Lung (tissue), 12 donors: ENCODE results near the gene KRTAP22-1. TPM values are rescaled to one million over a fixed set of nuclear protein-coding genes. Genes with fewer than 3 reads are reported as not detected.

Experiments
- ATAC-seq: fragments of 200-7000 bp; cut with Tn5 transposase; one replicate; pipeline ENCODE4 v1.9.1; 2020; ENCODE audit warnings: moderate number of reproducible peaks; ENCODE audit not compliant: insufficient read depth, low FRiP score
- DNase-seq, 3 donors: peaks; one replicate each; pipeline ENCODE4 v3.0.0-alpha.2; 2013 to 2017
- H3K27ac ChIP-seq, 2 donors: one replicate each; pipeline ENCODE4 v1.5.1; 2013; ENCODE audit warnings: mild to moderate bottlenecking in 2 of 2, moderate library complexity in 2 of 2, control low read depth in 1 of 2, inconsistent platforms in 1 of 2, low read depth in 1 of 2, low read length in 1 of 2
- H3K27me3 ChIP-seq, 3 donors: one replicate each; pipeline ENCODE4 v1.5.1; 2013; ENCODE audit warnings: low read length in 2 of 3; ENCODE audit not compliant: control insufficient read depth in 3 of 3, insufficient read depth in 3 of 3
- H3K36me3 ChIP-seq, 4 donors: one replicate each; pipeline ENCODE4 v1.5.1; 2013; ENCODE audit warnings: low read length in 4 of 4, mild to moderate bottlenecking in 1 of 4, moderate library complexity in 1 of 4; ENCODE audit not compliant: control insufficient read depth in 4 of 4, insufficient read depth in 4 of 4
- H3K4me1 ChIP-seq, 5 donors: one replicate each; pipeline ENCODE4 v1.5.1; 2013; ENCODE audit warnings: low read length in 5 of 5, mild to moderate bottlenecking in 2 of 5, moderate library complexity in 1 of 5; ENCODE audit not compliant: control insufficient read depth in 5 of 5, insufficient read depth in 5 of 5
- H3K4me3 ChIP-seq: one replicate; pipeline ENCODE4 v1.5.1; 2013; ENCODE audit warnings: mild to moderate bottlenecking, control low read depth, moderate library complexity
- H3K9ac ChIP-seq, 2 donors: one replicate each; pipeline ENCODE4 v1.5.1; 2013; ENCODE audit warnings: low read length in 2 of 2, control low read depth in 1 of 2; ENCODE audit not compliant: insufficient read depth in 1 of 2
- H3K9me3 ChIP-seq, 4 donors: one replicate each; pipeline ENCODE4 v1.5.1; 2013; ENCODE audit warnings: low read length in 3 of 4, mild to moderate bottlenecking in 1 of 4, moderate library complexity in 1 of 4; ENCODE audit not compliant: control insufficient read depth in 4 of 4, insufficient read depth in 3 of 4
- WGBS, 2 donors: extraction: QIAGEN DNeasy Blood & Tissue Kit; methylation state at CpG; one replicate each; pipeline ENCODE4 v1.1.7; 2013; 5-methylcytosine and 5-hydroxymethylcytosine counted together
- polyA plus RNA-seq, 2 donors: library from polyadenylated mRNA; stranded (reverse); fragments of 200-250 nt; gene quantifications; one replicate each; pipeline ENCODE4 v1.2.1, GENCODE V29; 2013
- total RNA-seq, 2 donors: library from RNA; depleted of rRNA in 1 of 2; stranded (reverse); fragments of >200 nt in 1 of 2; gene quantifications; one replicate each; pipeline ENCODE4 v1.2.1, GENCODE V29; 2014 to 2021
- TF ChIP-seq, protein P1 (sequence below): IDR thresholded peaks from 2 replicates; pipeline ENCODE4 v1.5.1; 2012; ENCODE audit warnings: mild to moderate bottlenecking; ENCODE audit errors: control extremely low read depth, extremely low read depth
- donor health status: control.
- donor health status: control.
- donor health status: Bipolar disorder and iron deficiency.
- donor health status: healthy.
- donor health status: DM: yes; HTN: yes; CAD: no.

Gene KRTAP22-1
- total and polyA plus RNA-seq, 4 donors: not detected

DNA sequence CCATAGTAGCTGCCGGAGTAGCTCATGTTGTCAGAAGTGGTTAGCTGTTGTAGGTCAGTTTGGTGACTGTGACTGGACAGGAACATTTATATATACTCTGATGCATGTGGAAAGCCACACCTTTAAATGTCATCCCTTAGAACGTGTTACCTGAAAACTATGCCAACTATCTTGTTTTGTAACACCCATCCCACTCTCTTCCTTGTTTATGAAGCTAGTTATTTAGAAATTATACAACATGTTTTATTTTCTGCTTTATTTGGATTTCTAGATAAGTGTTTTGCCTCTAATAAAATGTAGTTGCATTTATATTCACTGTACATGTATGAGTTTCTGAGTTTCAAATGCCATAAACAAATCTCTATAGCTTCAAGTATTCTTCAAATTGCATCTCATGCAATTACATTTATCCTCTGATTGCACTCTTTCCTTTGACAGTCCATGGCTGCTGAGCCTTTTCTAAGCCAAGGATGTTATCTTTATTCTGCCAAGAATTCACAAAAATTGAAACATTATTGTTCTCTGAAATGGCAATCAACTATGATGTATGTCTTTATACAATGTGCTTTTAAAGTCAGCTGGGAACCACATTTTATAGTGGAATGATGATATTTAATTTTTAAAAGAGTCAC is 39.5 kb upstream of the KRTAP22-1 start, which contains the start of gene KRTAP19-7:
Gene KRTAP19-7, minus strand, starts transcription at position 51 of the 632 bp plus-strand sequence. Its CDS starts 25 bp downstream, at position 26.
- Histone ChIP-seq H3K27me3 (no peaks in the 10 kb centered on the region), H3K9ac (no peak within 1 kb of the TSS), H3K4me1 (peaks cover 0 to 2% (median 0%) of the 10 kb centered on the region in 5 donors), H3K36me3 (no peaks in the 10 kb centered on the region), H3K27ac (no peak within 1 kb of the TSS), H3K9me3 (no peaks in the 10 kb centered on the region), H3K4me3 (no peak within 1 kb of the TSS)
- DNase-seq (no peak), ATAC-seq (no peak)
- WGBS, 2 donors: 65% methylated on average over 2 of the region's 2 CpGs
- TF ChIP-seq, protein P1, sequence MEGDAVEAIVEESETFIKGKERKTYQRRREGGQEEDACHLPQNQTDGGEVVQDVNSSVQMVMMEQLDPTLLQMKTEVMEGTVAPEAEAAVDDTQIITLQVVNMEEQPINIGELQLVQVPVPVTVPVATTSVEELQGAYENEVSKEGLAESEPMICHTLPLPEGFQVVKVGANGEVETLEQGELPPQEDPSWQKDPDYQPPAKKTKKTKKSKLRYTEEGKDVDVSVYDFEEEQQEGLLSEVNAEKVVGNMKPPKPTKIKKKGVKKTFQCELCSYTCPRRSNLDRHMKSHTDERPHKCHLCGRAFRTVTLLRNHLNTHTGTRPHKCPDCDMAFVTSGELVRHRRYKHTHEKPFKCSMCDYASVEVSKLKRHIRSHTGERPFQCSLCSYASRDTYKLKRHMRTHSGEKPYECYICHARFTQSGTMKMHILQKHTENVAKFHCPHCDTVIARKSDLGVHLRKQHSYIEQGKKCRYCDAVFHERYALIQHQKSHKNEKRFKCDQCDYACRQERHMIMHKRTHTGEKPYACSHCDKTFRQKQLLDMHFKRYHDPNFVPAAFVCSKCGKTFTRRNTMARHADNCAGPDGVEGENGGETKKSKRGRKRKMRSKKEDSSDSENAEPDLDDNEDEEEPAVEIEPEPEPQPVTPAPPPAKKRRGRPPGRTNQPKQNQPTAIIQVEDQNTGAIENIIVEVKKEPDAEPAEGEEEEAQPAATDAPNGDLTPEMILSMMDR: no peak

DNA sequence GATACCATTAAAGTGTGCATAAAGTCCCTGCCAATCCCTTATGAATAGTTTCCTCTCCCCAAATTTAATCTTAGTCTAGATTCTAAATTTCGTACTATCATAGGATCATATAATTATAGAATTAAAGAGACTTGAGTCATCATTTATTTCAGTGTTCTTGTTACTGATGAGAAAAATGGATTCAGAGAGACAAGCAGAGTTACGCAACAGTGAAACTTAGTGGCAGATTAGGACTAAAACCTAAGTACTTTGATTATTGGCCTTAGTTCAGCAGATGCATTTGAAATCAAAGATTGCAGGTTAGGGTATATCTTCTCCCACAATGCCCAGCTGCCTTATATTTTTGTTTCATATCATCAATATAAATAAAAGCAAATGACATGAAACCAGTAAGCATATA is 38.9 kb upstream of the KRTAP22-1 start:
- no peak overlapping the region for H3K9ac ChIP-seq
- H3K4me3 ChIP-seq: no peak overlapping the region
- WGBS, 2 donors: 81 to 93% methylated on average over 2 of the region's 2 CpGs
- DNase-seq (no peak), ATAC-seq (no peak)
- no peaks in the 10 kb centered on the region for H3K27me3 ChIP-seq
- peaks cover 0 to 2% (median 0%) of the 10 kb centered on the region in 5 donors for H3K4me1 ChIP-seq
- H3K9me3 ChIP-seq: no peaks in the 10 kb centered on the region
- H3K36me3 ChIP-seq: no peaks in the 10 kb centered on the region
- TF ChIP-seq, protein P1: no peak
- H3K27ac ChIP-seq: no peak overlapping the region

DNA sequence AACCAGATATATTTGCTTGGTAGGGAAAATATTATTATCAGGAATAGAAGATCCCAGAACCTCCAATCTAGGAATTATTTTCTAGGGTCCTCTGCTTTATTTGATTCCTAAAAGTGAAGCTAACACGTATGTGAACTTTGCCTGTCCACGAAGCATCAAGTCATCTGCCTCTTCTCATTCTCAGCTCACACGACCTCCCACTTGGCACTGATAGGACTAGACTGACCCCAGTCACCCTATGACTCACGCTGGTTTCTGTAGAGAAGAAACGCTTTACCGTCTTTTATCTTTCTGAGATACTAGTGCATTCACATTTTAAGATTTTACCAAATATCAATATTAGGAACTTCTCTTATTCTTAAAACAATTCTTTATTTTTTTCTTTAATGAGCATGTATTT is 37.8 kb upstream of the KRTAP22-1 start:
- 59 to 87% methylated on average over 6 of the region's 6 CpGs for WGBS, 2 donors

More for the DNA sequence above, 37.8 kb upstream of the KRTAP22-1 start:
- peaks cover 0 to 2% (median 0%) of the 10 kb centered on the region in 5 donors for H3K4me1 ChIP-seq
- no peak overlapping the region for H3K9ac ChIP-seq
- H3K36me3 ChIP-seq: no peaks in the 10 kb centered on the region
- H3K4me3 ChIP-seq: no peak overlapping the region
- no peaks in the 10 kb centered on the region for H3K27me3 ChIP-seq
- DNase-seq (peak in 1 of 3 donors; percentile 1), ATAC-seq (no peak)
- TF ChIP-seq, protein P1: no peak
- H3K9me3 ChIP-seq: no peaks in the 10 kb centered on the region
- no peak overlapping the region for H3K27ac ChIP-seq
